ENCODE data around the gene AZGP1.
"Not testable (repeated sequence)": the region's sequence is repeated elsewhere in the genome, so short reads cannot be mapped to it uniquely, and the experiment has no call there.

Gene AZGP1

GRCh38 chr7:99987846-99988245 lies 12.0 kb upstream of the AZGP1 start:
- Histone ChIP-seq H4K20me1 (ENCODE audit: insufficient read depth, low read length) (no peaks in the 10 kb centered on the region), H3K9me3 (ENCODE audit: insufficient read depth, low read length, severe bottlenecking) (no peaks in the 10 kb centered on the region), H3K79me2 (ENCODE audit: insufficient read depth, low read length) (no peaks in the 10 kb centered on the region), H3K27me3 (ENCODE audit: insufficient read depth, low read length, poor library complexity) (no peaks in the 10 kb centered on the region), H3K4me2 (ENCODE audit: insufficient read depth, low read length) (no peak overlapping the region), H3K27ac (ENCODE audit: low read length) (no peak overlapping the region), H2AFZ (ENCODE audit: low read depth, low read length) (no peak overlapping the region), H3K36me3 (ENCODE audit: insufficient read depth, low read length) (no peaks in the 10 kb centered on the region), H3K9ac (ENCODE audit: low read depth, low read length) (no peak overlapping the region), H3K4me3 (ENCODE audit: low read depth in 1 of 2, low read length in 2 of 2) (no peak overlapping the region), H3K4me1 (ENCODE audit: insufficient read depth, low read length) (peaks cover 15% of the 10 kb centered on the region)
- DNase-seq = no peak
- TF ChIP-seq EZH2 (IDR thresholded peaks at IDR 0.05; ENCODE audit: borderline replicate concordance, low read depth, low read length, severe bottlenecking) (no peak), CTCF (IDR thresholded peaks at IDR 0.05; ENCODE audit: borderline replicate concordance, extremely low read depth, low read length, poor library complexity, severe bottlenecking) (no peak)
- ATAC-seq (ENCODE audit: insufficient read depth, low read depth) = no peak

GRCh38 chr7:99987306-99987705 lies 11.5 kb upstream of the AZGP1 start:
- H3K4me2 ChIP-seq (ENCODE audit: insufficient read depth, low read length); H4K20me1 ChIP-seq (ENCODE audit: insufficient read depth, low read length); H3K79me2 ChIP-seq (ENCODE audit: insufficient read depth, low read length); H3K4me3 ChIP-seq (ENCODE audit: low read depth in 1 of 2, low read length in 2 of 2); H2AFZ ChIP-seq (ENCODE audit: low read depth, low read length); H3K36me3 ChIP-seq (ENCODE audit: insufficient read depth, low read length); H3K27ac ChIP-seq (ENCODE audit: low read length); H3K9ac ChIP-seq (ENCODE audit: low read depth, low read length); H3K27me3 ChIP-seq (ENCODE audit: insufficient read depth, low read length, poor library complexity); DNase-seq; ATAC-seq (ENCODE audit: insufficient read depth, low read depth); H3K9me3 ChIP-seq (ENCODE audit: insufficient read depth, low read length, severe bottlenecking): not testable (repeated sequence)
- peaks cover 15% of the 10 kb centered on the region for H3K4me1 ChIP-seq (ENCODE audit: insufficient read depth, low read length)

GRCh38 chr7:99984593-99984992 lies 8.8 kb upstream of the AZGP1 start:
- H2AFZ ChIP-seq (ENCODE audit: low read depth, low read length) = no peak overlapping the region
- no peaks in the 10 kb centered on the region for H3K27me3 ChIP-seq (ENCODE audit: insufficient read depth, low read length, poor library complexity)
- no peaks in the 10 kb centered on the region for H4K20me1 ChIP-seq (ENCODE audit: insufficient read depth, low read length)
- DNase-seq = no peak
- peaks cover 20% of the 10 kb centered on the region for H3K4me1 ChIP-seq (ENCODE audit: insufficient read depth, low read length)
- H3K36me3 ChIP-seq (ENCODE audit: insufficient read depth, low read length) = no peaks in the 10 kb centered on the region
- H3K4me2 ChIP-seq (ENCODE audit: insufficient read depth, low read length) = no peak overlapping the region
- H3K27ac ChIP-seq (ENCODE audit: low read length) = no peak overlapping the region
- TF ChIP-seq CTCF (IDR thresholded peaks at IDR 0.05; ENCODE audit: borderline replicate concordance, extremely low read depth, low read length, poor library complexity, severe bottlenecking) (no peak), EZH2 (IDR thresholded peaks at IDR 0.05; ENCODE audit: borderline replicate concordance, low read depth, low read length, severe bottlenecking) (no peak)
- H3K4me3 ChIP-seq (ENCODE audit: low read depth in 1 of 2, low read length in 2 of 2) = no peak overlapping the region
- no peaks in the 10 kb centered on the region for H3K9me3 ChIP-seq (ENCODE audit: insufficient read depth, low read length, severe bottlenecking)
- no peak overlapping the region for H3K9ac ChIP-seq (ENCODE audit: low read depth, low read length)
- no peaks in the 10 kb centered on the region for H3K79me2 ChIP-seq (ENCODE audit: insufficient read depth, low read length)
- ATAC-seq (ENCODE audit: insufficient read depth, low read depth) = no peak

GRCh38 chr7:99981066-99981465 lies 5.2 kb upstream of the AZGP1 start:
- H3K4me2 ChIP-seq (ENCODE audit: insufficient read depth, low read length) = not testable (repeated sequence)

GRCh38 chr7:99980448-99980872 lies 4.6 kb upstream of the AZGP1 start:
- not testable (repeated sequence) for H3K9me3 ChIP-seq (ENCODE audit: insufficient read depth, low read length, severe bottlenecking); H3K27ac ChIP-seq (ENCODE audit: low read length); H2AFZ ChIP-seq (ENCODE audit: low read depth, low read length); H3K9ac ChIP-seq (ENCODE audit: low read depth, low read length); H3K36me3 ChIP-seq (ENCODE audit: insufficient read depth, low read length); H3K27me3 ChIP-seq (ENCODE audit: insufficient read depth, low read length, poor library complexity); H3K4me3 ChIP-seq (ENCODE audit: low read depth in 1 of 2, low read length in 2 of 2); H3K4me2 ChIP-seq (ENCODE audit: insufficient read depth, low read length); ATAC-seq (ENCODE audit: insufficient read depth, low read depth); DNase-seq; H4K20me1 ChIP-seq (ENCODE audit: insufficient read depth, low read length); H3K79me2 ChIP-seq (ENCODE audit: insufficient read depth, low read length)
- H3K4me1 ChIP-seq (ENCODE audit: insufficient read depth, low read length) = peaks cover 21% of the 10 kb centered on the region

More at GRCh38 chr7:99981066-99981465, 5.2 kb upstream of the AZGP1 start:
- not testable (repeated sequence) for H3K27me3 ChIP-seq (ENCODE audit: insufficient read depth, low read length, poor library complexity); H3K79me2 ChIP-seq (ENCODE audit: insufficient read depth, low read length); H3K9me3 ChIP-seq (ENCODE audit: insufficient read depth, low read length, severe bottlenecking); H3K27ac ChIP-seq (ENCODE audit: low read length); H3K9ac ChIP-seq (ENCODE audit: low read depth, low read length); H3K4me3 ChIP-seq (ENCODE audit: low read depth in 1 of 2, low read length in 2 of 2); H4K20me1 ChIP-seq (ENCODE audit: insufficient read depth, low read length); H3K36me3 ChIP-seq (ENCODE audit: insufficient read depth, low read length); DNase-seq; H2AFZ ChIP-seq (ENCODE audit: low read depth, low read length); ATAC-seq (ENCODE audit: insufficient read depth, low read depth)
- H3K4me1 ChIP-seq (ENCODE audit: insufficient read depth, low read length) = peaks cover 21% of the 10 kb centered on the region

All from DND-41 (cell line).